NCI-H1092 (cell line): ENCODE results near the gene MORN5.

Experiments used
- DNase-seq: peaks from one replicate; lab custom pipeline; 2025; lab: John Stamatoyannopoulos, UW

Gene MORN5

GRCh38 chr9:122143876-122144405 lies 15.8 kb upstream of the MORN5 start:
- no peak for DNase-seq

DNA sequence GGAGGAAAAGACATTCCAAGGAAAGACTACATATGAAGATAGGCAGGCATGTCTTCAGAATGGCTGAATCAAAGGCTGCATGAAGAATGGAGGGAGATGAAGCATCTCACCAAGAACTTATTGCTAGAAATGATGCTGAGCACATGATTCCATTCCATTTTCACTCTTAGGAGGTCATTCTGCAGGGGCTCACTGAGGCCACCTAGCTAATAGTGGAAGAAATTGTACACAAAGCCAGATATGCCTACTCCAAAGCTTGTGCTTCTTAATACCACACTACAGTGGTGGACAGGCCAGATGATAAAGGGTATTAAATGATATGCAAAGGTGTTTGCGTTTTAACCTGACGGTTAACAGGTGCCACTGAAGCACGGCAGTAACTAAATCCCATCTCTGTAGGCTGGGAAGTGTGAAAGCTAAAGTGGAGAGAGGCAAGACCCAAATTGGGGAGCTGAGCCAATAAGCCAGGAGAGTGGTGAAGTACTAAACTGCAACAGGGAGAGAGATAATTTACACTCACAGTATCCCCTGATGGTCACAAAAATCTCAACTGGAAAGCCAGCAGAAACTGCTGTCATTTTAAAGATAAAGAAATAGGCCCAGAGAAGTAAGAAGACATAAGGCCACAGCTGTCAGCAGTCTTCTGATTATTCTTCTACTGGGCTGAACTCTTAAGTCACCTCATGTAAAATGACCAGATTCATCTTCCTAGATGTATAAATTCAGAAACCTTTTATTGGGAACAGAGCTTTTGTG lies 14.7 kb upstream of the MORN5 start:
- no peak for DNase-seq

DNA sequence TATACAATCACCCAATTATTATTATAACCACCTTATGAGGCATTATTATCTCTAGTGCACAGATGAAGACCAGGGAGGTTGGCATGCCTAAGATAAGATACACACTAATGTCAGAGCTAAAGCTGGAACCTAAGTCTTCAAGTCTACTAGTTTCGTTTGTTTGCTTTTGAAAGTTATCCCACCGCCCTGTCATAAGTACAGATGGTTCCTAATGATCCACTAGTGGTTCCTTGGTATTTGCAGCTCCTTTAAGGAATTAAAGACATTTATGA lies 14.2 kb upstream of the MORN5 start:
- no peak for DNase-seq

GRCh38 chr9:122151267-122151828 lies 8.4 kb upstream of the MORN5 start:
- no peak for DNase-seq

DNA sequence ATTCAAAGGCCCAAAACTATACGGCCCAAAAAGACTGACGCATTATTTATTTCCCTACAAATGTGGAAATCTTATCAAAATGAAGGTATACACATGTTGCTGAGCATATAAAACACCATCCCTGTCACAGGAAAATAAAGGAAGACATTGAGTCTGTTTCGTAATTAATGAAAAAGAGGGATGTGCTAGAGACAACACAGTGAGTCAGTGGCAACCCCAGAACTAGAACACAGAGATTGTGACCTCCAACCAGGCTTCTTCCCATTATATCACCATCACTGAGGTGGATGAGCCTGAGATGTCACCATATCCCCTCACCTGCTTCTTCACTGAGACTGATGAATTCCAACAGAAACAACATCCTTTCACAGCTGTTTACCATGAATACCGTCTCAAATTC lies 3.9 kb upstream of the MORN5 start:
- DNase-seq, result no peak

DNA sequence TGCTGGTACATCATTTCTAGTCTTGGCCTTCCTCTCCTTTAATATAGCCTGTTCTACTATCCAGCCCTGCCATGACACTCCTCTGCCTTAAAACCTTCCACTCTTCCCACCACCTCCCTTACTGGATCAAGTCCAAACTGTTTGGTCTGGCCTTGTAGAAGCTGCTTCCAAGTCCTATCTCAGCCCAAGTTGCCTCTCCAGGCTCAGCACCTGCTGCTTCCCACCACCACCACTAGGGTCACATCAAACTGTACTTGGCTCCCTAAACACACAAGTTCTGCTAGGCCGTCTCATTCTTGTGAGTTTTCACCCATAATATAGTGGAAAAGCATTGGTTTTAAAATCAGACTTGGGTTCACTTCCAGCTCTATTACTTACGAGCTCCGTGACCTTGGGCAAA lies 1.5 kb upstream of the MORN5 start:
- DNase-seq, result no peak

DNA sequence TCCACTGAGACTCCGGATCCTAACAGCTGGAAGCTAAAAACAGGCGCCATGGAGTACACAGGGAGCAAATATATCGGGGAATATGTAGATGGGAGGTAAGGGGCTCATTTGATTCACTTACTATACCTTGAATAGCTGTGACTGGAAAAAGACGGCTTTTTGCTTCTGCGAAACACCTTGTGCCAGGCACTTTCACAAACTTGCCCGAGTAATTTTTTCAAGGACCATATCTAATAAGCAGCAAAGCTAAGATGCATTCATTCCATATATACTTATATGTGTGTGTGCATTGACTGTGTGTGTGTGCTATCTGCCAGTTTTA lies 178 bp downstream of the MORN5 start:
- no peak for DNase-seq

- DNase-seq, result no peak
These were observed 2.7 kb downstream of the MORN5 start for GRCh38 chr9:122162415-122162814.

GRCh38 chr9:122164286-122164685 lies 4.6 kb downstream of the MORN5 start:
- no peak for DNase-seq

DNA sequence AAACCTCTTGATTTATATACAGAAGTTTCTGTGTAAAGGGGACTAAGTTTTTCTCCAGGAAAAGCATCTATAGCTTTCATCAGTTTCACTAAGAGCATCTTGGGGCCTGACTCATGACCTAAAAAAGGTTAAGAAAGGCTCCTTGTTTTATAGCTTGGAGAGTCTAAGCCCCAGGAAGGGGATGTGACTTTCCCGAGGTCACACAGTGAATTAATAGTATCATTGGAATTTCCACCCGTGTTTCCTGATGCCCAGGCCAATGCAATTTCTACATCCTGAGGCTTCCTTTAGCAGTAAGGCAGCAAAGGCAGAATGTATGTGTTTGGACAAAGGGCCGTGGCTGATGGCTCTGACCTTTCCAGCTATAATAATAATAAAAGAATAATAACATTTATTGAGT lies 8.6 kb downstream of the MORN5 start:
- DNase-seq, result no peak

DNA sequence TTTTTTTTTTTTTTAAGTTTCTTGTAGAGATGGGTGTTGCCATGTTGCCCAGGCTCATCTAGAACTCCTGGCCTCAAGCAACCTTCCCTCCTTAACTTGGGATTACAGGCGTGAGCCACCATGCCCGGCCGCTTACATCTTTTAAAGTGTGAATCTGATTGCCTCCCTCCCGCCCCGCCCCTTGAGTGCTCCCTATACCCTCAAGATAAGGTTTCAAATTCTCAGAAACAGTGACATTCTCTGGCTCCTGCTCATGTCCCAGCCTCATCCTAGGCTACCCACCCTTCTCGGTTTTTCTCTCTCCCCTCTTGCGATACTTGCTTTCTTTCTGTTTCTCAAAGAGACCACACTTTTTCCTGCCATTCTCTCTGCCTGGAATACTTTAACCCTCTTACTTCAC lies 12.4 kb downstream of the MORN5 start:
- DNase-seq, result no peak

DNA sequence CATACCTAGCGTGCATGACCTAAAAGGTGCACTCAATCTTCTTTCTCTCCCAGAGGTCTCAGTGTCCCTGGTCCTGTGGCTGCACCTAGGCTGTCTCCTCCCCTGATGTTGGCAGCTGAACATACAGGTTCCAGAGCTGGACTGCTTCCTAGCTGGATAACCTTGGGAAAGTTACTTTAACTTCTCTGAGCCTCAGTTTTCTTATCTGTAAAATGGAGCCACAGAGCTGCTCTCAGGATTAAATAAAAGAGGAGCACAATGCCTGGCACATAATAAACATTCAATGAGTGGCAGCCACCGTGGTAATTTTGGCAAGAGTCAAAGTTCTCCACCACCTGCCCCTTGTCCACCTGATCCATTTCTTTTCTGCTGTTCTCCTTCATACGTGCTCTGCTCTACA lies 14.0 kb downstream of the MORN5 start:
- no peak for DNase-seq

GRCh38 chr9:122176916-122177315 lies 17.2 kb downstream of the MORN5 start:
- no peak for DNase-seq

DNA sequence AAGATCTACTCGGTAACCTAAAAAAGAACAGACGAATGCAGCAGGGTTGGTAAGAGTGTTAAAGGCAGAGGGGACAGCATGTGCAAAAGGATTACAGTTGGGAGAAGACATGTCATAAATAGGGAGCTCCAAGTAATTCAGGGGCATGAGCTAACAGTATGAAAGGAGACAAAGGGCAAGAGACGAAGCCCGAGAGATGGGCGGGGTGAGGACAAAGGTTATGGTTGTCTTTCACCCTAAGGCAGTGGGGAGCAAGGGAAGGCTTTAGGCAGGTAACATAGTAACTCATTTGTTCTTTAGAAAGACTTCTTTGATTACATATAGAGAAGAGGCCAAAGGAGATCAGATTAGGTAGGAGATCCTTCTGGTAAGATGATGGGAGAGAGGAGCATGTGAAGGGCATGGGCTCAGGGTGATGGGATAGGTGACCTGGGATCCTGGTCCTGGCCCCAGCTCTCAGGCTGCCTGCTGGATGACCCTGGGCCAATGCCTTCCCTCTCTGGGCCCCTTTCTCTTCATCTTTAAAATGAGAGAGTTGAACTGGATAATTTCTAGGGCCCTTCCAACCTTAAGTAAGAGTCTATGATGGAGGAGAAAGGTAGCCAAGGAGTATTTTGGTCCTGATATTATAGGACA lies 19.5 kb downstream of the MORN5 start:
- no peak for DNase-seq

DNA sequence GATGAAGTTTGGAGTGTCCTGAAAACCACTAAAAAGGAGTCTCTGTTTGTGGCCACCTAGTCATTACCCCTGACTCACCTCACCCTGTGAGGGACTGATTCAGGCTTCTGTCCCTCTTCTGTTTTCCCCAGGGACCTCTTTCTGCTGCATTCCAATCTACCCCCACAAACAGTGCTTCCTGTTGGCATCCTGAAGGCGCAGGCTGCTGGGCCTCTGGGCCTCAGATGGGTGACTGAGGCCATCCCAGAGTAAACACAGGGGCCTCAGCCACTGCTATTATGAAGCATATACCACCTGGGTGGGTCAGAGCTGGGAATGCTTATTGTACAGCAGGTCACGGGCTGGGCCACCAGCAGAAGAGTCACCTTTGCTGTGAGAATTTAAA lies 20.0 kb downstream of the MORN5 start:
- no peak for DNase-seq

DNA sequence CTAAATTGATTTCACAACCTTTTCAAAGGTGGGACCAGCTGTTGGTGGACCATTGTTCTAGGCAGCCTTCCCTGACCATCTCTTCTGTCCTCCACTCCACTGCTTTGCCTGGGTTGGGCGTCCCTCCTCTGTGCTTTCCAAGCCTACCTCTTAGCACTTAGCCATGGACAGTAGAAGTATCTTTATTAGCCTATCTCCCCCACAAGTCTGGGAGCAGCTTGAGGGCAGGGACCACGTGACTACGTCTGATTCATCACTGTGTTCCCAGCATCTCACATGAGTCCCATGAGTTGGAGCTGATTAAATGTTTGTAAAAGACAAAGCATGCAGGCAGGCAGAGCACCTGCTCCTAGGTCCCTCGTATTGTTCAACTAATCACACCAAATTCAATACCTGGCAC lies 20.9 kb downstream of the MORN5 start:
- no peak for DNase-seq

DNA sequence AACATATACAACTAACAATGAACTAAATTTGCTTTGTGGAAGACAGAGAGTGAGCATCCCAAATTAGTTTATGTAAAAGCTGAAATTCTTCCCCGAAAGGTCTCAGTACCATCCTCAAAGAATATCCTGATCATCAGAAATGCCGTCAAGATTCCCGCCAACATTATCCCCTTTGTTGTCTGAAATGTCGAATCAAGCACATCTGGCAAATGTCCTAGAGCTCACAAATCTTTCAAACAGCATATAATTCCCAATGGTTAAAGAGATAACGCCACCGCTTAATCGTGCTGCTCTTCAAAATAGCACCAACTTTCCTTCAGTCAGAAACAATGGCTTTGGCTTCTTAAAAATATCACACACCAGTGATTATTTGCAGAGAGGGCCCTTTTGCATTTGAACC lies 23.8 kb downstream of the MORN5 start:
- DNase-seq, result no peak

DNA sequence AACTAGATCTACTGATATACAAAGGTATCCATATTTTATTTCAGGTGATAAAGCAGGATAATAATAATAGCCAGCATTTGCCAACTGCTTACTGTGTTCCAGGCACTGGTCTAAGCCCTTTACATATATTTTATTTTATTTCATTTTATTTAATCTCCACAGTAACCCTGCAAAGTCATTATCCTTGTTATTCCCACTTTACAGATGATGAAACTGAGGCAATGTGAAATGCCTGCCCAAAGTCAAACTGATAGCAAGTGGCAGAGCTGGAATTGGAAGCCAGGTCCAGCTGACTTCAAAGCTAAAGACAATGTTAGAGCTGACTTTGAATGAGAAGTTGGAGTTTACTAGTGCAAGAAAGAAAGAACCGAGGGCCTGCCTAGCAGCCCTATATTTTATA lies 24.8 kb downstream of the MORN5 start:
- DNase-seq, result no peak

DNA sequence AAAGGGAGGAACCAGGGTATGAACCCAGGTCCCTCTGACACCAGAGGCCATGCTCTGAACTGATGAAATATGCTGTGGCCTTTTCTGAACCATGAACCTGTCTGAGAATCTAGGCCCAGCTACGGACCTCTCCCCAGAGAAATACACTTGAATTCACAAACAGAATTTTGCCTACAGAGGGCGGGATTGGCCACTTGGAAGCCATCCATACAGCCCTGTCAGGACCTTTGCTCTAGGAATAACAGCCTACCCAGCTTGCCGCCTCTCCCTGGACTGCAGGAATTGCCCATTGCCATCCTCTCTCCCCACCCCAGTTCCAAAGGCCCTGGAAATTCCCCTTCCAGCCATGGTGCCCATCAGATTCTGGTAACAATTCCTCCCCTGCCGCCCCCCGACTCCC lies 26.6 kb downstream of the MORN5 start:
- no peak for DNase-seq

DNA sequence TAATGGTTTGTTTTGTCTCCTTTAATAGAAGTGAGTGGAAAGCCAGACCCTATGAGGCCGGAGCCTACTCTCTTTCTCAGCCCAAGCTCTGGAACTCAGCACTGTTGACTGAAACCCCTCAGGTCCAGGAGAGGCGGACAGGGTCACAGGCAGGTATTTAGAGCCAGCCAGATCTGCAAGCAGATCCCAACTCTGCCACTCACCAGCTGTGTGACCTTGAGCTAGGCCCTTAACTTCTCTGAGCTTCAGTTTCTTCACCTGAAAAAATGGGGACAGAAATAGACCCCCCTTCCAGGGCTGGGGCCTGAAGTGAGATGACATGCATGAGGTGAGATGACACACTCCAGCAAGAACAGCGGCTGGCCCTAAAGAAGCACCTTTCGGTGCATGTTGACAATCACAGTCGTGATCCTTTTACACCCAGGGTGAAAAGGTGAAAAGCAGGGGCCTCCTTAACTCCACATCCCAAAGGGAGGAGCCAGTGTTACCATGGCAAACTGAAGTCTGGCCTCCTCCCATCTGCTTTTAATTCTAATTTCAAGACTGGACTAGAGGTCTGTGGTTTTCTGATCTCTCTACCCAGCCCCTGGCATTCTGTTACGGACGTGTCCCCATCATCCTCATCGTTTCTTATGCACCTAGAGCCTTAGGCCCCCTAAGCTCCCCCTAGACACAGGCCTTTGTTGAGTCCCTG lies 27.2 kb downstream of the MORN5 start:
- DNase-seq, result no peak

DNA sequence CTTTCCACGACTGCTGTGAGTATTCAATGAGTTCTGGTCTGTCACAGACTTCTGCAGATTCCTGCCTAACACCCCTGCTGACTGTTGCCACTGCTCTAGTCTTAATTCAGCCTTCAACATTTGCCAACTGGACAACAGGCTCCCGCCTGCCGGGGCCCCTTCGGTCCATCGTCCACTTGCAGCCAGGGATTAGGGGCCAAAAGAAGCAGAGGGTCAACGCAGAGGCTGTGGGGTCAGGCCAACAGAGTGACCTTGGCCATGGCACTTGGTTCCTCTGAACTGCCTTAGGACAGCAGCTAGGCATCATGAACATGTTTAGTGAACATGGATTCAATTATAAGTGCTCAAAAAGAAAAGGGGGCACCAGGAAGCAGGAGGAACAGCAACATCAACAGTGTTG lies 28.7 kb downstream of the MORN5 start:
- DNase-seq, result no peak

DNA sequence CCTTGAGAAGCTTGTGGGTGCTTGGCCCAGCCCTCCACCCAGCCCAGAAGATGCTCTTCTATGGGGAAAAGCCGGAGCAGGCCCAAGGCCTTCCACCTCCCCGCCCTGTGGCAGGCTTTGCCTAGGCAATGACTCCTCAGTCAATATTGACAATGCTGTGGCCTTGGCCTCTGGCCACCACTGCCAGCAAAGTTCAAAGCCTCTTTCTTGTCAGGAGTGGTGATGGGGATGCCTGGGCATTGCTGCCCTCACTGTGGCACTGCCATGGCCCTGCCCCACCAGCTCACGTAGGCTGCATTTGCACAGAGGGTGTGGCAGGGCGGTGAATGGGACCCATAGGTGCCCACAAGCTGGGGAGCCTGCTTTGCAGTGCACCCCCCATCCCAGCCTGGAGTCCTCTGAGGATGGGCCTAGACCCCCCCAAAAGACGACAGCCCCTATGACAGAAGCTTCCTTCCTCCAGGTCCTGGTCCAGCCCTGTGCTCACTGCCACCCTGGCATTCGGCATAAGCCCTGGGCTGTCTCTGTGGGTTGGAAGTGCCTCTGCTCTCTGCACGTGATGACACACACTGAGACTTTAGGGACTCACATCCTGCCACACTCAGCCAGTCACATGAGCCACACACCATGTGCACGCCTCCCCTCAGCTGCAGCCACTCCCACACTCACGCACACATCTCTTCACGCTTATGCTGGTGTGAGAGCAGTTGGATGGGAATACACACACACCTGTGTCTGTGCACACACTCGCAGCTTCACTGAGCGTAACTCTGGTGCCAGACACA lies 31.1 kb downstream of the MORN5 start:
- no peak for DNase-seq

DNA sequence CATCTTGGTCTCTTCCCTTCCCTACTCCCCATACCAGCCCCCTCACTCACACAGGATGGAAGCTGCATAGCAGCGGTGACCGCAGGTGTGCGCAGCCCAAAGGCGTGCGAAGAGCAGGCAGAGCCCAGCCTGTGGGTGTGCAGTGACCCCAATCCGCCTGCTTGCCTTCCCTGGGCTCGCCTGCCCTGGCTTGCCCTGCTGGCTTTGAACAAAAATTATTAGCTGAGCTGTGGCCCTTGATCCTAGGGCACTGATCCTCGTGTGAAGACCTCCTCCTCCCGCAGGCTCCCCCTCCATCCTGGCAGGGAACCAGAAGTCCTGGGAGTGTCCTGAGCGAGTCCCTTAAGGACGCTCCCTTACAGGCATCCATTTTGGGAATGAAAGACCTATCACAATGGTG lies 31.9 kb downstream of the MORN5 start:
- no peak for DNase-seq
